Stimulated activated CD8-positive, alpha-beta memory T cell treated with anti-CD3 and anti-CD28 coated beads, Interleukin-15, amount 100 ng/mL, for 1 hour (primary cell): ENCODE measurements around the gene NBPF11.
"Not testable (repeated sequence)": the region's sequence is repeated elsewhere in the genome, so short reads cannot be mapped to it uniquely, and the experiment has no call there.

Experiments
- DNase-seq: peaks from one replicate; pipeline ENCODE4 v3.0.0-alpha.2; 2020; ENCODE audit warnings: low read depth

The NBPF11 gene

GRCh38 chr1:148151911-148152656 lies at the start of gene NBPF11:
NBPF11 (minus strand) TSS chr1:148152281; CDS start chr1:148127003, 25,278 bp downstream.
- DNase-seq = peak; percentile 60

DNA sequence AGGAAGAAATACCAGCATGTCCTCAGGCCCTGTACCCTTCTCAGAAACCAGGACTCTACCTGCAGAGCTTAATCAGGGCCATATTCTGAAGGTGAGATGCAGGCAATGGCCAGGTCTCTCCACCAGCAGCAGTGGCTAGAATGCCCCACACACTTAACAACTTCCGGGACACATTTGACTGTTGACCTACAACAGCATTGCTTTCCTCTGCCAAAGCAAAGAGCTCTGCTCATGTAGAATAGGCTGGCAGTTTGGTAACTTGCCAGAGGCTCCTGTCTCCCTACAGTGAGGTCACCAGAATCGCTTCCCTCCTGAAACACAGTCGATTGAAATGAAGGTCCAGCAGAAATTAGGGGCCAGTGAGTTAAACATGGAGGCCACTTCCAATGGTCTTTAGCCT lies 45.3 kb upstream of the NBPF11 start:
- not testable (repeated sequence) for DNase-seq

DNA sequence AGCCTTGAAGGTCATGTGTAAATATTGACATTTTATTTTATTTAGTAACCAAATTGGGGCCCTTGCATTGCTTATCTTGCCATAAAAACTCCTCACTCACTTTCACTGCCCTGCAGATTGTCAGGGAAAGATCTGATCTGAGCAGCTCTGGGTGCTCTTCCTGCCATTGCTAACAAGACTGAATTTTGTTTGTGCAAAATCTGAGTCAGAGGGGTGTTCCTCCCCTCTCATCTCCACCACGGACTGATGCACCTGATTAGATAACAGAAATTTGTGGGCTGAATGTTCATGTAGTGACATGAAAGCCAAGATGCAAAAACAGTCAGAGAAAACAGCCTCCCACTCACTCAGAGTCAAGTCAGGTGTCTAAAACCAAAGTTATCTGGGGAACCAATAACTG lies 44.9 kb upstream of the NBPF11 start:
- DNase-seq = not testable (repeated sequence)

DNA sequence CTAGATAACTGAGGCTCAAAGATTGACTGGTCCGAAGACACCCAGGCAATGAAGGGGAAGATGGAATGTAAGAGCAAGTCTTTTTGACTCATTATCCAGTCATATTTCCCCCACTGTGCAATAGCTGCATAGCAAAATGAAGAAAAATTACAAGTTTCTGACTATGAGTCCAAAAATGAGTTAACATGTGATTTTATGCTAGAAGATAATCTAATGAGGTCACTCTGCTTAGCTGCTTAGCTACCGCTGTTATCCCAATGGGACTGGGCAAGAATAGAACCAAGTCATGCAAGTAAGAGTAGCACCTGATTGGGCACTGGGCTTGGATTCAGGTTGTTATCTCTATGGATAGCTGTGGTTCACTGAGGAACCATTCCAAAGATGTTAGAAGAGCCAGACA lies 43.0 kb upstream of the NBPF11 start:
- not testable (repeated sequence) for DNase-seq

DNA sequence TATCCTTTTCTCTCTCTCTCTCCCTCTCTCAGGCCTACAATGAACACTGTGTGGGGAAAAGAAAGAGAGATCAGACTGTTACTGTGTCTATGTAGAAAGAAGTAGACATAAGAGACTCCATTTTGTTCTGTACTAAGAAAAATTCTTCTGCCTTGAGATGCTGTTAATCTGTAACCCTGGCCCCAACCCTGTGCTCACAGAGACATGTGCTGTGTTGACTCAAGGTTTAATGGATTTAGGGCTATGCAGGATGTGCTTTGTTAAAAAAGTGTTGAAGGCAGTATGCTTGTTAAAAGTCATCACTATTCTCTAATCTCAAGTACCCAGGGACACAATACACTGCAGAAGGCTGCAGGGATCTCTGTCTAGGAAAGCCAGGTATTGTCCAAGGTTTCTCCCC lies 36.7 kb upstream of the NBPF11 start:
- DNase-seq = not testable (repeated sequence)

DNA sequence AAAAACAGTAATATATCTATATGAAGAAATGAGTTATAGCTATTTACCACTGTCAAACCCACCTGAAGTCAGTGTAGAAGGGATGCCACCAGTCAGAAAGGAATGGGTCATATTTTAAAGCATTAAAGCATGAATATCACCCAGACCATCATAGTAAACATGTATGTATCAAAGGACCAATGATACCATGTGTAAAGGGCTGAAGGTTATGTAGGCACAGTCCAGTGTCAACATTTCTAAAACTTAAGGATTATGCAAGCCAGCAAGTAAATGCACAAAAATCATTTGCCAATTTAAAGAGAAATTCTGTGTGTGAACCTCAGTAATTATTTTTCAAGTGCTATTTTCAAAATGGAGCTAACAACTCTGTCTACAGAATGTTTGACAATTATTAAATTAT lies 26.6 kb upstream of the NBPF11 start:
- not testable (repeated sequence) for DNase-seq

DNA sequence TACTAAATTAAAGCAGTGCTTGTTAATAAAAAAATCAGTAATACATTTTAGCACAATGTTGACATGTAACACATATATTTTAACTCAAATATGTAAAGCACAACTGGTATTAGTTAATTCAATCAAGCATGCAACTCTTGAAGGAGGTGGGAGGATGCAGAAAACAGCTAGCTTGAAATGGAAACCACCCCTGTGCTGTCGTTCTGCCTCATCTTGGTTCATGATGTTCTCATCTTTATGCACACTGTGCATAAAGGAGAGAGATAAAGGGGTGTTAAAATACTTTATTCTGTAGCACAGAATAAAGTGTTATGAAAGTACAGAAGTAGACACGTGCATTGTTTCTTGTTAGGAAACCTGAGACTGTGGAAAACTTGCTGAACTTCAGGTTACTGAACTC lies 23.3 kb upstream of the NBPF11 start:
- DNase-seq = not testable (repeated sequence)

GRCh38 chr1:148171995-148172394 lies 19.9 kb upstream of the NBPF11 start:
- DNase-seq = not testable (repeated sequence)

DNA sequence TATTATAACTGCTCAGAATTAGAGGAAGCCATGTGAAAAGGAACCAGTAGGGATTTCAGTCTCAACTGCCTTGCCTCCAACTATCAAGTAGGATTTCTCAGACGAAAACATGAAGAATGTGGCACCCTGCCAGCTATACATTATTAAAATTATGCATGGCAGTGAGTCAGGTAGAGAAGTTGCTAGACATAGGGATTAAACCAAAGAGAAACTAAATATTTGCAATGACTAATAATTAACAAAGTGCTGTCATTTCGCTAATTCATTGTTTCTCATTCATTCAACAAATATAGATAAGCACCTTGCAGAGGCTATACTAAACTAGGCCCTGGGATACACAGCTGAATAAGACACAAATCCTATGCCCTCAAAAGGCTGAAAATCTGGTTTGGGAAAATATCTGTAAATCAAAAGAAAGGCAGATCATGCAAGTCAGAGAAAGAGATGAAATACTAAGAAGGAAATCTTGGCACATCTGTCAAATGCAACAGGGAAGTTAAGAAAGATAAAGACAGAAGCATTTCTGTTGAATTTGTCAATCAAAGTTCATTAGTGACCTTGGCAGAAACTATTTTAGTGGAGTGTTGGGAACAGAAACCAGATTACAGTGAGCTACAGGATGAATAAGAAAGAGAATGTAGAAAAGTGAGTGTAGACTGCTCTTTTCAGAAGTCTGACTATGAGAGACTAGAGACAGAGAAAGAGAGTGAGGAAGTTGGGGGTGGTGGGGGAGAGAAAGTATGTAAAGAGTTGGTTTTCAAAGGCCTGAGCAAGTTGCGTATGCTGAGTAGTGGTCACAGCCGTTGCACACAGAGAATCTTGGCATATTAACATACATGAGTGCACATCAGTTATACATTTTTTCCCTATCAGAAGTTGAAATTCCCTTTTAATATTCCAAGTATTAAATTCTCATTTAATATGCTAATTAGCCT lies 14.7 kb upstream of the NBPF11 start:
- DNase-seq = no peak

DNA sequence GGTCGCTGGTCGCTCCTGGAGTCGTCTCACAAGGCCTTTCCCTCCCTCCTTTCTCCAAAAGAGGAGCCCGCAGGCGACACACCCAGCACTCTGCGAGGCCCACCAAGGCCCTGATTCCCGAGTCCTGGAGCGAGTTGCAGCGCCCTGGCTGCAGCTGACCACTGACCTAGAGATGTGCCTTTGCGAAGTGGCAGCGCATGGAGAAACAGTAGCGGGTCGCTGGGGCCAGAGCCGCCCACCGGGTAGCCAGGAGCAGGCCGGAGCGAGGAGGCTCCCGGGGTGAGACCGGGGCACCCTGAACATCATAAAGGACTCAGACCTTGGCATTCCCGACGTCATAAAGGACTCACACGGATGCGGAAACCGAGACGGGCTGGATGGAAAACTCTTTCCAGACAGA lies 10.3 kb upstream of the NBPF11 start:
- no peak for DNase-seq

DNA sequence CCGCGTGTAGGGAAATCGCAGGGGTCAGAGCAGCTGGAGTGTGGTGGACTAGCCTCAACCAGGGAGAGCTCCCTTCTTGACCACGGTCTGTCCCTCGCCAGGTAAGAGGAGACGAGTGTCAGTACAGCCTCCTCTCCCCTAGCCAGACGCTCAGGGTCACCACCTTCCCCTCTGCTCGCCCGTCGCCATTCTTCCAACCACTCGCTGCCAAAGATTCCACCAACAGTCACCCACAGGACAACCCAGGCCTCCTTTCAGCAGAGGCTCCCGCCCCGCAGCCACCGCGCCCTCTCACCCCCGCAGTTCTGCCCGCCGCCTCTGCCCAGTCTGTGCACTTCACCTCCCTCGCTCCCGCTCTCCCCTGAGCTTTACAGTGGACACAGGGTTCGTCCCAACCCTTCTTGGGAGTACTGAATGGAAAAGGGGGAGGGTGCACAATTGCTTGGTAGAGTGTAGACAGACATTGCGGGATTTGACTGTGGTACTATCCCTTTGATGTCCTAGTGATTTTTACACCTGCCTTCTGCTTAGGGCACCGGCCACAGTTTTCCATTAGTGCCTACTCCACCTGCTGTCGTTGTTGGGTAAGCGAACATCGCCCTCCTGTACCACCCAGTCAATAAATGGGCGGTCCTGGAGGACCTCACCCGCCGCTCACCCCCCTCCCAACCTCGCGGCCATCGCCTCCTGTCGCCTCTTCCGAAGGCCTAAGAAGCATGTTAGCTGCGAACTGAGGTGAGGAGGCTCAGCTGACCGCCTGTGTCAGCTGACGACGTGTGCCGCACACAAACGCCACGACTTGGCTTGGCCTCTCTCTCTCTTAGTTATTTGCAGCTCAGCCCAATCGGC lies 9.2 kb upstream of the NBPF11 start:
- DNase-seq = no peak

DNA sequence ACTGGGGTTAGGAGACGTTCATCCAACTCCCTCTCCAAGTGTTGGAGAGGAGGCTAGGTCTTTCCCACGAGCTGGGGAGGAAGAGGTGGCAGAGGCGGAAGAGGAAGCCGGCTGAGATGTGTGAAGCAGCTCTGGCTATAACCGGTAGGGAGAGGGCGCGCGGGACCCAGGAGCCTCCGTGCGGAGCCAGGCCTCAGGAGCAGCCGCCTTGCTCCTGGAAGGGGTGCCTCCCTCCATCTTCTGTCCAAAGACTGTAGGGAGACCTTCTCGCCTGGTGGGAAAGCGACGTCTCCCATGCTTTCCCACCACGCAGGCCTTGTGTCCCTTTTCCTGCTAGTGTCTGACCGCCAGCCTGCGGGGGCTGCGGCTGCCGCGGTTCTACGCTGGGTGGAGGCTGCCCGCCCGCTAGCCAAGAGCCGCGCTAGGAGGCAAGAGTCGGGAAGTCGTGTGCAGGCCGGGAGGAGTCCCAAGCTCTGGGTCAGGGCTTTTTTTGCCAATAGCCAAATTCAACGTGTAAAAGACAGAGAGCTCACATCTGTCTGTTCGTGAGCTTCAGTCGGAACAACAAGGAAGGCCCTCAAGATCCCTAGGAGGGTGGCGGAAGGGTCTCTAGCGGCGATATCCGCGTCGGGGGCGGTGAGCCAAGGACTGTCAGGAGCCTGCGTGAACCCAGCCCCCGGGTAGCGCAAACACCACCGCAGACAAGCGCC lies 8.4 kb upstream of the NBPF11 start:
- no peak for DNase-seq

DNA sequence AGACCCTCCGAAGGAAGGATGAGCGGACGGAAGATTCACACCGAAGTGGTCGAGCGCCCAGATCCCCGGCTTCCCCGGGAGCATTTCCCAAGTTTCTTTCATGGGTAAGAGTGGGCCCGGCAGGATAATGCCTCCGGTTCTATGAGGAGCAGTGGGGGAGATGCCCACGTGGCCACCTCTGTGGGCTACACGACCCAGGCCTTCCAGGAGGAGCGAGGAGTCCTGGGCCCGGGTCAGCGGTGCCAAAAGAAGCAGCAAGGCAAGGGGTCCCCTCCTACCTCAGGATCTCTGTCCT lies 7.9 kb upstream of the NBPF11 start:
- no peak for DNase-seq

DNA sequence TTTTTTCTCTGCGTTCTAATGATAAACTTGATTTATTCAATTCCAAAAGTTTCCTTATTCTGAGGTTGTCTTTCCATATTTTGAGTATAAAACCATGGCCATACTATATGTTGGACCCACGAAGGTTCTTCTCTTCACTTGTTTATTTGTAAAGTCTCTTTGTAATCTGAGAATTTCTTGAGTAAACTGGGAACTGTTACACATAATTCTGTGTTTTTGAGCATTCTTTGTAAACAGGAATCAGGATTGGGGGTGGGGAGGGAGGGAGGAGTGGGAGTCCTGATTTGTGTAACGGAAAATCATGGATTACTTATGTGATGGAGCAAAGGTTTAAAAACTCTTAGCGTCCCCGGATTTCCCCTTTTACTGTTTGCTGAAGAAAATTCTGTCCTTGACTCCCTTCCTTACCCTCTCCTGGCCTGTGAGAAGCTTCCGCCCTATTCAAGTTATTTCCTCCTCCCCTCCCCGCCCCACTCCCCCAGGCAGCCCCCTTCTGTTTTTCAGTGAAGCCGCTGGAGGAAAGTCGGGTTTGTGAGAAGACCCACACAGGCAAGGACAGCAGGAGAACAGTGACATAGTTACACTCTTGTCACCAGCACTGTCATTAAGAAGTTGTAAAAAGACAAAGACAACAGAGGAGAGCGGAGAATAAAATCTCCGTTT lies 6.4 kb upstream of the NBPF11 start:
- no peak for DNase-seq

- DNase-seq = not testable (repeated sequence)
Observed at GRCh38 chr1:148157803-148158202, 5.7 kb upstream of the NBPF11 start.

DNA sequence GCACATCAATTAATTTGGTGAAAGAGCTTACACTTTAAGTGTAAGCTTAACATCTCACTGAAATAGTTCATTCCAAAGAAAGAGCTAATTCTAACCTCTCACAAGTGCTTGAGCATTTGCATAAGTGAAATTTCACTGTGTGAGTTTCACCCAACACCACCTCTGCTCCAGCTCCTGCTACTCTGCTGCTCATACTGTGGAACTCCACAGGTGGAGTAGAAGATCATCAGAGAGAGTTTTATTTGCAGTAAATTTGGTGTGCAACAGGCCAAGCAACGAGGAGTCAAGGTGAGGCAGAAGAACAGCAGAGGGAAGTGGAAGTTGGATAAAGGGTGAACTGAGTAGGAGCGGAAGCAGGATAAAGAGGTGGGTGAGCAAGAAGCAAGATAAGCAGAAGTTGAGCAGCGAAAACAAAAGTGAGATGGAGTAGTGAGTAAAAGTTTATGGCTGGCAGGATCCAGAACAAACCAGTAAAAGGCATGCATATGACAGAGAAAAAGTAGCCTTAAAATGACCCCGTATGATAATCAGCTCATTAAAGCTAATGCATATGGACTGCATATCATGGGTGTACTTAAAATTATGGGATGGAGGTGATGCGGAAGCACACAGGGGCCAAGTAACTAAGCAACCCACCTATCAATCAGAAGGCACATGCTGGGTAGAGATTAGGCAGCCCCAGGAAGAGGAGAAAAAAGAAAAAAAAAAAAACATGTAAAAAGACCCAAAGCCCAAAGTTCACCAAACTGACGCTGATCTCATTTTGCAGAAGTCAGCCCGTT lies 3.6 kb upstream of the NBPF11 start:
- not testable (repeated sequence) for DNase-seq

DNA sequence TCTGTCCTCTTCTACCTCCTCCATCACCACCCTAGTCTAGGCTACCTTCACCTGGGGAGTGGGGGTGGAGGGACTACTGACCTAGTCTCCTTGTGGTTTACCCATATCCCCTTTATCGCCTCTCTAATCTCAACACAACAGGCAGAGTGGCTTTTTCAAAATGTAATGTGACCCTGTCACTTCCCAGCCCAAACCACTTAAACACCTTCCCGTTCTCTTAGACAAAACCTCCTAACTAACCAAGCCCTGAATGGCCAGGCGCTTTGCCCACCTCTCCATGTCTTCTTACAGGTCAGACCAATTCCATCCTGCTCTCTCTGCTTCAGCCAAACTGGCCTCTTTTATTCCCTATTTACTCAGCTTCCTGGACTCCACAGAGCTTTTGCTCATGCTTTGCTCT lies 714 bp upstream of the NBPF11 start:
- DNase-seq = not testable (repeated sequence)

GRCh38 chr1:148151371-148151819 lies 686 bp downstream of the NBPF11 start:
- DNase-seq = not testable (repeated sequence)

GRCh38 chr1:148150945-148151344 lies 1.1 kb downstream of the NBPF11 start:
- DNase-seq = not testable (repeated sequence)

DNA sequence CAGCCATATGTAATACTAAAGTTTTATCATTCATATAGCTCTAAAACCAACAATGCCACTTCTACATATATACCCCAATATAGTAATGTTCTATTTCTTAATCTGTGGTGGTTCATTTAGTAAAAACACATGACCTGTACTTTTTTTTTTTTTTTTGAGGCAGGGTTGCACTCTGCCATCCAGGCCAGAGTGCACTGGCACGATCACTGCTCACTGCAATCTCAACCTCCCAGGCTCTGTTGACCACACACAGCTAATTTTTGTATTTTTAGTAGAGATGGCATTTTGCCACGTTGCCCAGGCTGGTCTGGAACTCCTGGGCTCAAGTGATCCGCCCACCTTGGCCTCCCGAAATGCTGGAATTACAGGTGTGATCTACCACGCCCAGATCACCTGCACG lies 2.1 kb downstream of the NBPF11 start:
- not testable (repeated sequence) for DNase-seq
